SK-N-SH treated with all-trans-retinoic acid at 6 μM for 48 hours (cell line): ENCODE results near the gene ZMYND8.

Experiments
- BACH2 ChIP-seq: fragments of 250-450 bp; sonication (Bioruptor Pico); IDR thresholded peaks from 2 replicates; pipeline ENCODE4 v1.9.0; 2021; ENCODE audit warnings: mild to moderate bottlenecking, borderline replicate concordance
- GLIS3 ChIP-seq: fragments of 250-450 bp; sonication (Bioruptor Pico); IDR thresholded peaks from 2 replicates; pipeline ENCODE4 v1.5.0; 2020; ENCODE audit warnings: mild to moderate bottlenecking, moderate library complexity
- OSR1 ChIP-seq: fragments of 250-450 bp; sonication (Bioruptor Pico); IDR thresholded peaks from 2 replicates; pipeline ENCODE4 v1.8.0; 2022; ENCODE audit warnings: moderate library complexity, mild to moderate bottlenecking, inconsistent platforms
- PPARA ChIP-seq: fragments of 250-450 bp; sonication (Bioruptor Pico); IDR thresholded peaks from 2 replicates; pipeline ENCODE4 v1.5.0; 2020; ENCODE audit warnings: mild to moderate bottlenecking, borderline replicate concordance
- ZNF70 ChIP-seq: fragments of 450-650 bp; formaldehyde crosslinking; IDR thresholded peaks from 2 replicates; pipeline ENCODE4 v1.5.0; 2020; ENCODE audit warnings: mild to moderate bottlenecking, moderate library complexity

GRCh38 chr20:47172579-47172978, 183.9 kb downstream of the ZMYND8 start:
- TF ChIP-seq PPARA (CRISPR knock-in tag), result no peak
- TF ChIP-seq BACH2, result no peak
- no peak for TF ChIP-seq ZNF70 (CRISPR knock-in tag)
- TF ChIP-seq GLIS3, result no peak
- no peak for TF ChIP-seq OSR1 (CRISPR knock-in tag)
